ENCODE measurements around the gene UNC13D.
"Not testable (repeated sequence)": the region's sequence is repeated elsewhere in the genome, so short reads cannot be mapped to it uniquely, and the experiment has no call there.

The UNC13D gene

DNA sequence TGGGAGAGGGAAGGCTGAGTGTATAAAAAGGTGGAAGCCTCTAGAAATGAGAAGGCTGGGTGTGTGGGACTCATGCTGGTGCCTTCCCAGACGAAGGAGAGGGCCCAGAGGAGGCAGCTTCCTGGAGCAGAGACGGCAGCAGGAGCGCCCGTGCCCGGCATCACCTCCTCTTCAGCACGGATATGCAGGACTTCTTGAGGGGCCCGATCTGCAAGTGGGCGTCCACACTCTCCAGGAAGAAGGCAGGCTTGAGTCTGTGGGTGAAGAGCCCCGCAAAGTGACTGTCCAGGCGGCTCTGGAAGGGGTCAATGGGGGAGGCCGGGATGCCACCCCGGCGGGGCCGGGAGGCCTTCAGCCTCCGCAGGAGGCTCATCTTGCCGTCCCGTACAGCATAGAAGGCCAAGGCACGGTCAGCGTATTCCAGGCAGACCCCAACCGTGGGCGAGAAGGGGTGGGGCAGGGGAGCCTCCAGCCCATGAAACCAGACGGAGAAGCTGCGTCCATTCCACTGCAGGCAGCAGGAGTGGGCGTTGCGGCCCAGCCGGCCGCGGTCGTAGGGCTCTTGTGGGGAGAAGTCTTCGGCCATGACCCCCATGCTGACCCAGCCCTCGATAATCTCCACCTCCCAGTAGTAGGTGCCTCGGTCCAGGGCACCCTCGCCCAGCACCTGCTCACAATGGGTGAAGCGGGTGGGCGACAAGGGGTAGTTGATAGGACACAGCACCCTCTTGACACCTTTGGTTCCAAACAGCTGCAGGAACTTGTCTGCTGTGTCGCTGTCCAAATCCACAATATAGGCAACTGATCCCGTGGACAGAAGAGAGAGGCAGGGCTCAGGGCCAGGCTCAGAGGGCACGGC lies 30.3 kb upstream of the UNC13D start:
- DNase-seq: no peak

DNA sequence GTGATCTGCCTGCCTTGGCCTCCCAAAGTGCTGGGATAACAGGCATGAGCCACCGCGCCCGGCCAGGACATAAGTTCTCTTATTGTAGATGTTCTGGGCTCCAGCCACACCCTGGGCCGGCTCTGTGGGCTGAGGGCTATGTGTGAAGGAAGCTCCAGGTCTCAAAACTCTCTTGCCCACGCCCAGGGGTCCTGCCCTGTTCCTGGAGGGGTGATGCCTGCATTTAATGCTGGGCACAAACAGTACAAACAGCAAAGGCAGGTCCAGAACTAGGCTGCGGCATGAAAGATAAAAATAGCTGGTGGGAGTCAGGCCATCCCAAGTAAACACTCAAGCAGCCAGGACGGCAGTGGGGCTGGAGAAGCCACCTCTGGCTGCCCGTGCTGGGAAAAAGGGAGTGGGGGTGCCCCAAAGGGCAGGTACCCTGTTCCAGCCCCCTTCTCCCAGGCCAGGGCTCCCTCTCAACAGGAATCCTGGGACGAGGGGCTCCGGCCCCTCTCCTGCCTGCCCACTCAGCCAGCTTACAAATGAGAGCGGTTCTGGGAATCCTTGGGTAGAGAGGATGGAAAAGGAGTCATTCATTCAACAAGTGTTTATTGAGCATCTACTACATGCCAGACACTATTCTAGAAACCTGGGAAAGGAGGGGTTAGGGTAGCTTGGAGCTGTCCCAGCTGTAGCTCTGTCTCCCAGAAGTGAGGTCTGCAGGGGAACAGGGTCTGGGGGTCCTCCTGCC lies 29.6 kb upstream of the UNC13D start:
- no peak for DNase-seq

DNA sequence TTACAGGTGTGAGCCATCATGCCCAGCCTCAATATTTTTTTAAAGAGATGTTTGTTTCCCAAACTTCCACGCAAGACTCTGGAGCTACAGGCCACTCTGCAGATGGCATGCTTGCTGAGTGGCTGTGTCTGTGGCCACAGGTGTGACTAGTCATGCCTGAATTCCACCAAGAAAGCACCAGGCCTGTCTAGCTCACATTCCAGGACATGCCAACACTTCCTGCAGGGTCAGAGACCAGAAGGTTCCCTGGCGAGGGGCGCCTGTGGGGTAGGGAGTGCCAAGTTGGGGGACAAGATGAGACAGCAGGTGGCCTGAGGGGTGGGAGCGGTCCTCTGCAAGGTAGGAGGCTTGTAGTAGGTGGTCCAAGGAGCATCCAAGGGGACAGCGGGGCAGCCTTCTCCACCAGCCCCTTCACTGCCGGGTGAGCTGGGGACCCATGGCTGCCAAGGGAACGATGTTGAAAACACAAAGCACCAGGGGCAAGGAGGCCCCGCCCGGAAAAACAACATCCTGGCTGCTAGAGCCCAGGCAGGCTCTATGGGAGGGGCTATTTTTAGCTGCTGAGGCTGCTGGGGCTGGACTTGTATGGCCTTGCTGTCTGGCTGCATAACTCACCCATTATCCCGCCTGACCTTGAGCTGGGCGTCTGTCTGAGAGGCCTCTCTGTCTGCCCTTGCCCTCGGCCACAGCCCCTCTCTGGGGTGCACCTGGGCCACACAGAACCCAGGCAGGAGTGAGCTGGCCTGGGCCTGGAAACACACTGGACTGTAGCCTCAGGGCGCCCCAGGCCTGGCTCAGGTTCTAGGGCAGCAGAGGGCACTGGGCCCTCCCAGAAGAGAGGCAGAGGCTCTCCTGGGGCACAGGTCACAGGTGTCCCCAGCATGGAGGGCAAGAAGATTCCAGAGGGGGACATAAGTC lies 28.5 kb upstream of the UNC13D start:
- DNase-seq: peak; percentile 52

DNA sequence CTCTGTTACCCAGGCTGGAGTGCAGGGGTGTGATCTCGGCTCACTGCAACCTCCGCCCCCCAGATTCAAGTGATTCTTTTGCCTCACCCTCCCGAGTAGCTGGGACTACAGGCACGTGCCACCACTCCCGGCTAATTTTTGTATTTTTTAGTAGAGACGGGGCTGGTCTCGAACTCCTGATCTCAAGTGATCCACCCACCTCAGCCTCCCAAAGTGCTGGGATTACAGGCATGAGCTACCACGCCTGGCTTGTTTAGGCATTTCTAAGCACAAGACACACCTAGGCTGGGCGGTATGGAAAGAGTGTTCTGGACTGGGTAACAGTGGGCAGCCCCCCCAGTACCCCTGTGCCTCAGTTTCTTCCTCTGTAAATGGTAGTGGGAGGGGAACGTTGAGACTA lies 26.0 kb upstream of the UNC13D start:
- not testable (repeated sequence) for DNase-seq

DNA sequence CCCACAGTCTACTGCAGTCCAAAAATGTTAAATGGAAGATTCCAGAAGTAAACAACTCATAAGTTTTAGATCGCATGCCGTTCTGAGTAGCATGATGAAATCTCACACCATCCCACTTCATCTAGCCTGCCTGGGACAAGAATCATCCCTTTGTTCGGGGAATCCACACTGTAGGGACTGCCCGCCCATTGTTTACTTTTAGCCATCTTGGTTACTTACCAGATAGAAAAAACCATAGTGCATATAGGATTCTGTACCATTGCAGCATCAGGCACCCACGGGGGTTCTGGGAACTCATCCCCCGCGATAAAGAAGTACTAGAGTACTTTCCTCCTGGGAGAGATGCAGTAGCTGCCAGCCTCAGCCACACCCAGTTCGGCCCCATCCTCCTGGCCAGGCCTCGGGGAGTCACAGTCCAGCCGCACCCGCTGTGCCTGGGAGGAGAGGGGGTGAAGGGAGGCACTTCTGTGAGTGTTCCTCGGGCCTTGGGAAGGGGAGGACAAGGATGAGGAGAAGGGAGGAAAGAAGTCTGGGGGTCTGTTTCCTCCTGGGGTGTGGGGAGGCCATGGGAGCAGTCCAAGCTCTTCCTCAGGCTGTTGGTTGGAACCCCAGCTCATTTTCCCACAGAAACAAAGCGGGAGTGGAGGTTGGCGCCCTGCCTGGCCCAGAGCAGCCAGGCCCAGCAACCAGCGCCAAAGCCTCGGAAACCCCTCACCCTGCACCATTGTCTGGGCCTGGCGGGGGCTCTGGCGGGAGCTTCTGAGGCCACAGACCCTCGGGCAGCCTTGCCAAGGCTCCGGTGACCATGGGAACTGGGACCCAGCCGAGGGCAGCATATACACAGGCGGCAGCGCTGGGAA lies 25.3 kb upstream of the UNC13D start:
- DNase-seq: no peak

DNA sequence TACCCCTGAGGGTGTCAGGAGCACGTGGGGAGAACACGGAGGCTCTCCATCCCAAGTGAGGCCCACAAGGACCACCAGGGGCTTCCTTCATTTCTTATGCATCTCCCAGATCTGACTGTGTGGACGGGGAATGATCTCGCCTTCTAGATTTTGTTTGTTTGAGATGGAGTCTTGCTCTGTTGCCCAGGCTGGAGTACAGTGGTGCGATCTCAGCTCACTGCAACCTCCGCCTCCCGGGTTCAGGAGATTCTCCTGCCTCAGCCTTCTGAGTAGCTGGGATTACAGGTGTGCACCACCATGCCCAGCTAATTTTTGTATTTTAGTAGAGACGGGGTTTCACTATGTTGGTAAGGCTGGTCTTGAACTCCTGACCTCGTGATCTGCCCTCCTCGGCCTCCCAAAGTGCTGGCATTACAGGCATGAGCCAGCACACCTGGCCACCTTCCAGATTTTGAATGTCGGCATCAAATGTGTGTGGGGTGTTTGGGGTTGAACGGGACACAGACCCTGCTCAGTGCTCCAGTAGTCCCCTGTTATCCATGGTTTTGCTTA lies 24.6 kb upstream of the UNC13D start:
- DNase-seq: not testable (repeated sequence)

DNA sequence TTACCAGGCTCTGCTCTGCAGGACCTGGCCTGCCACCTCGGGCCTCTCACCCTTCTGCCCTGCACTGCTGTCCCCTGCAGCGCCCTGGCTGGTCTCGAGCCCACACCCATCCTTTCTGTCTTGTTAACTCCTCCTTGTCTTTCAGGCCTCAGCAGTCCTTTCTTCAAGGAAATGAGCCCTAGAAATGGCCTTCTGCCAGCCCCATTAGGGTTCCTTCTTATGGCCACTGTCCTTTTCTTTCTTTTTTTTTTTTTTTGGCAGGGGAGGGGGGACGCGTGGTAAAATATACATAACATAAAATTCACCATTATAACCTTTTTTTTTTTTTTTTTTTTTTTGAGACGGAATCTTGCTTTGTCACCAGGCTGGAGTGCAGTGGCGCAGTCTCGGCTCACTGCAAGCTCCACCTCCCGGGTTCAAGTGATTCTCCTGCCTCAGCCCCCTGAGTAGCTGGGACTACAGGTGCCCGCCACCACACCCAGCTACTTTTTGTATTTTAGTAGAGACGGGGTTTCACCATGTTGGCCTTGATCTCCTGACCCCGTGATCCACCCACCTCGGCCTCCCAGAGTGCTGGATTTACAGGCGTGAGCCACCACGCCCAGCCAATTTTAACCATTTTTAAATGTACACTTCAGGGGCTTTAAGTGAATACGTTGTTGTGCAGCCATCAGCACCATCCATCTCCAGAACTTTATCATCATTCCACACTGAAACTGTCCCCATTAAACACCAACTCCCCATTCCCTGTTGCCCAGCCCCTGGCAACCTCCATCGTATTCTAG lies 21.4 kb upstream of the UNC13D start:
- DNase-seq: not testable (repeated sequence)

DNA sequence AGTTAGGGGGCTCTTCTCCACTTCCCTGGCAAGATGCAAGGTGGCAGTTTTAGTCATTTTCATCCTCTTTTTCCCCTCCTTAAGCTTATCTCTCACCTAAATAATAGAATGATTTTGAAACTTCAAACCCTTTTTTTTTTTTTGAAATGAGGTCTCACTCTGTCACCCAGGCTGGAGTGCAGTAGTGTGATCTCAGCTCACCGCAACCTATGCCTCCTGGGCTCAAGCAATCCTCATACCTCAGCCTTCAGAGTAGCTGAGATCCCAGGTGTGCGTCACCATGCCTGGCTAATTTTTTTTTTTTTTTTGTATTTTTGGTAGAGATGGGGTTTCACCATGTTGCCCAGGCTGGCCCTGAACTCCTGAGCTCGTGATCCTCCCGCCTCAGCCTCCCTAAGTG lies 20.7 kb upstream of the UNC13D start:
- not testable (repeated sequence) for DNase-seq

DNA sequence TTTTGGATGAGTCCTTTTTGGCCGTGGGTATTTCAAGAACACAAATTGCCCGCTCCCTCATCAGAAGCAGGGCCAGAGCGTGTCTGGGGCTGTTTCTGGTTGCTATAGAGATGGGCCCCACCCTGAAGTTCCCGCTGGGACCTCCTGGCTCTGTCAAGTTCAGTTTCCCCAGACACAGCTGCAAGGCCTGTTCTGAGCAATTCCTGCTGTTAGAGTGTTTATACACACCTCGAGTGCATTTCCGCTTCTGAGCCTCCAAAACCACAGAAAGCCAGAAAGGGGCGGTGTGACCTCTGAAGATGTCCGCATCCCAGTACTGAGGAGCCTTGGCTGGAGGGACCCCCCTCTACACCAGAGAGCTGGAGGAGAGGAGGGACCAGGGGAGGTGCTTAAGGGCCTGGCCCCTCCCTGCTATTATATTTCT lies 20.3 kb upstream of the UNC13D start:
- DNase-seq: no peak

DNA sequence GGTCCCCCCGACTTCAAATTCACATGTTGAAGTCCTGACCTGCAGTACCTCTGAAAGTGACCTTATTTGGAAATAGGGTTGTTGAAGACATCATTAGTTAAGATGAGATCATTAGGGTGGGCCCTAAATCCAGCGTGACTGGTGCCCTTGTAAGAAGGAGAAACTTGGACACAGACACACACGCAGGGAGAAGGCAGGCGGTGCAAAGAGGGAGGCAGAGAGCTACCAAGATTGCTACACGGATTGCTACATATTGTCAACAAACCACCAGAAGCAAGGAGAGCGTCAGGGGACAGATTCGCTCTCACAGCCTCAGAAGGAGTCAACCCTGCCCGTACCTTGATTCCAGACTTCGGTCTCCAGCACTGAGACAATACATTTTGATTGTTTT lies 17.7 kb upstream of the UNC13D start:
- DNase-seq: no peak

DNA sequence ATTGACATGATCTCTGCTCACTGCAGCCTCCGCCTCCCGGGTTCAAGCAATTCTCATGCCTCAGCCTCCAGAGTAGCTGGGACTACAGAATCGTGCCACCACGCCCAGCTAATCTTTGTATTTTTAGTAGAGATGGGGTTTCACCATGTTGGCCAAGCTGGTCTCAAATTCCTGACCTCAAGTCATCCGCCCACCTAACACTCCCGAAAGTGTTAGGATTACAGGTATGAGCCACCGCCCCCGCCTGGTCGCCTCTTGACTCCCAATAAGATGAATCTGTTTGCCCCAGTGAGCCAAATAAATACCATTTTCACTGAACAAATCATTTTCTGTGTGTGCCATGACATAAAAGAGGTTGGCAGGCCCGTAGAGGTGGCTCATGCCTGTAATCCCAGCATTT lies 15.2 kb upstream of the UNC13D start:
- not testable (repeated sequence) for DNase-seq

DNA sequence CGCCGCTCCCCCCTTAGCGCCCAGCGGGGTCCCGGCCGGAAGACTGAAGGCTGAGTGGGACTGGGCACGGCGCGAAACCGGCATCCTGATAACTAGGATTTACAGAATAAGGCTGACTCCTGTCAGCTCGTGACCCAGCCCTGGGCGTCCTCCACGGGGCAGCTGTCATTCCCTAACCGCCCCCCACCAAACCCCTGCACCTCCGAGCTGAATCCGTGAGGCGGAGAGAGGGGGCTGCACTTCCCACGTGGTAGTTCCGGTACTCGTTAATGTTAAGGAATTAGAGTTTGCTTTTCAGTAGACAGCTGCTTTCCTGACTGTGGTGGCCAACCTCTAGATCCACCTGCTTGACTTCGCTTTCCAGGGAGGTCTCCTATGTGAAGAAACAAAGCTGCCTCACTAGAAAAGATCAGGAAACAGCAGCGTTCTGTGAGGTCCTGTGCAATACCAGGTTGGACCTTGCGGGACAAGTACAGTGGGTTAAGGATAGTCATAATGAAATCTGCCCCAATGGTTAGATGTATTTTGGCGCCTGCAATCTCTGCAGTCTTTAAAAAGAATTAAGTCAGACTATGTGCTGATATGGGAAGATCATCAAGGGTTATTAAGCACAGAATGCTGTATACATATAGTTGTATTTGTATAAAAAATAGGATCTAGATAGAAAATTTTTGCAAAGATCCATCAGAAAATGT lies 12.0 kb upstream of the UNC13D start:
- DNase-seq: no peak

DNA sequence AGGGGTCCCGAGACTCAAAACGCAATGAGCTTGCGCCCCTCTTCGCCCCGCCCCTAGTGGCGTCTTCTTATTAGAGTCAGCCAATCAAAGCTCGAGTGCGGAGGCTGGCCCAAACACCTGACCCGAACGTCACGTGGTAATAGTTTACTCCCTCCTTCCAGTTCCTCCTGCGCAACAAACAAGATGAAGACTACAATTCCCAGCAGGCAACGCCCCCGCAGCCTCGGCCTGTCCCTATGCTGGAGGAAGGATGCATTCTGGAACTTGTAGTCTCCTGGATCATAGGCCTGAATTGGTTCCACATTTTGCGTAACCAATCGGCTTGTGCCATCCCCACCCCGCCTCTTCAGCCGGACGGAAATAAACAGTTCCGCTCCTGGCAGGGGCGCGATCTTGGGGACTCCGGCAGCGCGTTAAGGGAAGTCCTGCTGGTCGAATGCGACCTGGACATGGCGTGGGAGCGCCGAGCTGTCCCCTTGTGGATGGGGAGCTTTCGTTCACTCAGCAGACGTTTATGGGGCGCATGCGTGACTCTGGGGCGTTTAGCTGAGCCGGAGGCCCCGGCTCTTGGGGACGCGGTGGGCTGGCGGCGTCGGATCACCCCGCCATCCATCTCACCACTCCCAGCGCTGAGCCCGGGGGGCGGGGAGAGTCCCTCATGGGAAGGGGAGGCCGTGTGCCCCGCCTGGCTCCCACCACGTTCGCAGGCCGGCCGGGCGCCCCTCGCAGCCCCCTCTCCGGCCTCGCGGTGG lies 11.3 kb upstream of the UNC13D start, which contains the start of gene WBP2:
TSS of gene WBP2 (minus strand) at position 26 of the 752 bp plus-strand sequence. CDS start 38 bp downstream, outside the sequence.
- peak; percentile 96 for DNase-seq

DNA sequence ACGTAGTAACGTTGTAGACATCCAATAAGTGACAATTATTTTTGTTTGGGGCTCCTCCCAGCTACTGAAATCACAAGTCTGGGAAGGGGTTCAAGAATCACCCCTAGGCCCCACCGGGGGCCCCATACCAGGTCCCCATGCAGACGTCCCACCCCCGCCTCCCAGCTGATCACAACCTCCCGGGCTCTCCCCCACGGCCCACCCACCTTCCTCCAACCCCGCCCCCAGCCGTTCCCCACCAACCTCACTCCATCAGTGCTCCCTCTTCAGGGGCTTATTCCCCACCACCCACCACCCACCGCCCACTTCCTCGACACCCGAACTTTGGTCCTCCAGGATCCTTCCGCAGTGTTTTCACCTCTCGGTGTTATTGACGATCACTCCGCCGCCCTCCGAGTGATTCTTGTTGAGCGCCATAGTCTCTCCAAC lies 10.7 kb upstream of the UNC13D start:
- DNase-seq: no peak

DNA sequence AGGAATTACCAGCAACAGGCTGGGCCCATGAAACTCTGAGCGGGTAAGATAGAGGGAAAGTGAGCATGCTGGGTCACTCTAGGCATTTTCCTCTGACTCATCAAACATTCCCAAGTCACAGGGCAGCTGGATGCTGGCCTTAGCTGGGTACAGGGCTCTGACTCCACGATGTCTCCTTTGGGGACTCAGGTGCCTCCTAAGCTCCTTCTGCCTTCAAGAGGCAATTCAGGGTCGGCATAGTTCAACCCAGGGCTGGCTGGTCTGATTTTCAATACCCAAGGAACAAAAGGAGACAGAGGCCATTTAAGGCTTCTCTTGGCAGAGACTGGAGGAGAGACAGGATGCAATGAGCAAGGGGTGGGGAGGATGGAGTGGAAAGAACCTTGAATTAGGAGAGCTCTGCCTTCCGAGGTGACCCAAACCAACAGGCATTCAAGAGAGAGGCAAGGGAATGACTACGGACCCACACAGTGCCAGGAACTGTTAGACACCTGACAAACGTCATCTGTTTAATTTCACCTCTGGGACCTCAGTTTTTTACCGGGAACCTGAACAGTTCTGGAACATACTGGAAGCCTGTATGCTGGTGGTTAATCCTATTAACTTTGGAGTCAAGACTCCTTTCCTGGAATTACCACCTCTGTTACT lies 10.0 kb upstream of the UNC13D start:
- no peak for DNase-seq

DNA sequence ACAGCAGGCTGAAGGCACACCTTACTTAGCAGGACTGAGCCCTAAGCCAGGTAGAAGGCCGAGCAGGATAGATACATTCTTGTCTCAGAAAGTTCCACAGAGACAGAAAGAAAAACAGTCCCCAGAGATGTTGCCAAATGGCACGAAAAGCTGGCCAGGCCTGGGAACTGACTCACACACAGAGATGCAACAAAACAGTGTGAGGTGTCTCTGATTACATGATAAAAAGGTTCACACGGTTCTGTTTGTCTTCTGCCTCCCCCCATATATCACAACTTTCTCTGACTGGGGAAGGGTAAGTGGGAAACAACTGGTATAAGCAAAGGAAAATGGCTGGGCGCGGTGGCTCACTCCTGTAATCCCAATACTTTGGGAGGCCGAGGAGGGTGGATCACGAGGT lies 9.2 kb upstream of the UNC13D start:
- no peak for DNase-seq

DNA sequence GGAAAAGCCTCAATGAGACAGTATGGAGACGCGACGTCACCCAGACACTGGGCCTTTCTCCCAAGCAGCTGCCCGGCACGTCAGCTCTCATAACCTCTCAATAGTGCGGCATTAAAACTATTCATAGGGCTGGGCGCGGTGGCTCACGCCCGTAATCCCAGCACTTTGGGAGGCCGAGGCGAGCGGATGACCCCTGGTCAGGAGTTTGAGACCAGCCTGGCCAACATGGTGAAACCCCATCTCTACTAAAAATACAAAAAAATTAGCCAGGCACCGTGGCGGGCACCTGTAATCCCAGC lies 7.4 kb upstream of the UNC13D start:
- DNase-seq: not testable (repeated sequence)

DNA sequence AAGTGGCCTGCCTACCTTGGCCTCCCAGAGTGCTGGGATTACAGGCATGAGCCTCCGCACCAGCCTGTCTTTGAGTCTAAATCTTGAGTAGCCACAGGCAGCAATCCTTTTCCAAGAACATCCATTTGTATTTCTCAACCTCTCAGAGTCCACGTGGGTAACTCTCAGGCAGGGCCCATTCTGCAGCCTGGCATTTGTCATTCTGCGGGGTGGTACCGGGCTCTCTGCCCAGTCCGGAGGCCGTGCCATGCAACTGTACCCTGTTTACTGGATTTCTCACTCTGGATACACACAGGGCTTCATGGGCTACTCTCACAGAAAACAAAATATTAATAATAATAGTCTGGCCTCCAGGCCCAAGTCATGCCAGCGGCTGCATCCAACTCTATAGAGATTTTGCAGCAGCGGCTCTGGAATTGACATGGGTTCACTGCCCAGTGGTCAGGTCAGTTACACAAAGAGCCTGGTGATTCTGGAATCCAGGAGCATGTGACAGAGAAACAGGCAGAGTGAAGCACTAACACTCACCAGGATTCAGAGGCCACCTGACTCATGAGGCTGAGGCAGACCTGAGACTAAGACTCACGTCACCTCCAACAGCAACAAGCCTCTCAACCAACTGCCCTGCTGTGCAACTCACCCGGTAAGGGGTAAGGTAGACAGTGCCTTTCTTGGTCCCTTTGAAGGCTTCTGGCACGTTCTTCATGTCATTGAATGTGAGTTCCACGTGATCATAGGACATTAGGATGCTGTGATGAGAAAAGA lies 6.9 kb upstream of the UNC13D start:
- DNase-seq: no peak

All from T1000 (cell line).